ENCODE measurements around the gene HES4. TPM values are rescaled to one million over a fixed set of nuclear protein-coding genes. Genes with fewer than 3 reads are reported as not detected.

The HES4 gene
- polyA plus RNA-seq, 1 donor (not counting 4 experiments of a cell fraction or from before 2014, with no cell fraction given), result 3.0 TPM

DNA sequence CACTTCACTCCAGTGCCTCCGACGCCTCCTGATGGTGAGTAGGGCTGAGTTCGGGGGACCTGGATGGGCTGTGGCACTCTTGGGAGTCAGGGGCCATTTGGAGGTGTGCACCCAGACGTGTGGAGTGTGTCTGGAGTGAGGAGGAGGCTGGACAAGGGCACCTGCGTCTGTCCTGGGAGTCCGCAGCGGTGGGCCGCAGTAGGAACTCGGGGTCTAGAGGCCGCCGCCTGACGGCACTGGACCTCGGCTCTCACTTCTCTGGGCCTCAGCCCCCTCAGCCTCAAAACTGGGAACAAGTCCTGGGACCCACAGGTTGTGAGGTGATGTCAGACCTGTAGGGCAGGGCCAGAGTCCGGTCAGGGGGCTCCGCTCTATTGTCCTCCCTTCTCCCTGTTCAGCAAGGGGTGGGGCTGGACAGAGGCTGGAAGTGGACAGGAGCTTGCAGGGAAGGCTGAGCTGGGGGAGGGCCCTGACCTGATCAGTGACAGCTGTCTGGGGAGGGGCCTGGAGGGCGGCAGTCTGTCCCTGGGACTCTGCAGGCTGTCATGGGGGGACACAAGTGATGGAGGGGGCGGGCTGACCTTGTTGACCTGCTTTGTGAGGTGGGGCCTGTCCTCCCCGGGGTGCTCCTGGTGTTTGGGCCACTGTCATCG, 35.5 kb upstream of the HES4 start:
- peaks cover 13% of the 10 kb centered on the region for H3K9me1 ChIP-seq (ENCODE audit: control insufficient read depth, extremely low read depth, insufficient read depth, low read length)
- no peak overlapping the region for H3K4me2 ChIP-seq (ENCODE audit: control insufficient read depth, extremely low read depth, insufficient read depth, low read depth, low read length)
- H3K4me1 ChIP-seq (ENCODE audit: control insufficient read depth, extremely low read depth, insufficient read depth, low read length), result peaks cover 16% of the 10 kb centered on the region
- dilution Hi-C loops (cut with MboI; ENCODE audit: extremely low pct_ligation_motif_present, low sequenced_read_pairs), result no loop called here
- FAIRE-seq (no peak), DNase-seq (ENCODE audit: low read depth, low spot score) (no peak)
- H3K4me3 ChIP-seq (ENCODE audit: control insufficient read depth in 2 of 3, extremely low read depth in 1 of 3, insufficient read depth in 2 of 3, low read depth in 1 of 3, low read length in 3 of 3), result no peak overlapping the region
- peaks cover 61% of the 10 kb centered on the region for H4K20me1 ChIP-seq (ENCODE audit: control insufficient read depth, extremely low read depth, insufficient read depth, low read length)
- no peak overlapping the region for H3K9ac ChIP-seq (ENCODE audit: control insufficient read depth, extremely low read depth, insufficient read depth, low read length)
- H3K27me3 ChIP-seq (ENCODE audit: control insufficient read depth, extremely low read depth, insufficient read depth, low read length), result no peaks in the 10 kb centered on the region
- peaks cover 31 to 40% of the 10 kb centered on the region in 2 experiments for H3K36me3 ChIP-seq (ENCODE audit: control insufficient read depth in 2 of 2, extremely low read depth in 1 of 2, insufficient read depth in 2 of 2, low read length in 2 of 2)
- peaks cover 48% of the 10 kb centered on the region for H3K79me2 ChIP-seq (ENCODE audit: control insufficient read depth, insufficient read depth, low read length)
- no peaks in the 10 kb centered on the region for H3K9me3 ChIP-seq (ENCODE audit: control insufficient read depth, low read depth, low read length)
- TF ChIP-seq EZH2 (IDR thresholded peaks at IDR 0.05; ENCODE audit: low read length), result no peak
- no peak overlapping the region for H3K27ac ChIP-seq (ENCODE audit: control insufficient read depth, insufficient read depth, low read length)
- H2AFZ ChIP-seq (ENCODE audit: control insufficient read depth, low read length), result no peak overlapping the region

DNA sequence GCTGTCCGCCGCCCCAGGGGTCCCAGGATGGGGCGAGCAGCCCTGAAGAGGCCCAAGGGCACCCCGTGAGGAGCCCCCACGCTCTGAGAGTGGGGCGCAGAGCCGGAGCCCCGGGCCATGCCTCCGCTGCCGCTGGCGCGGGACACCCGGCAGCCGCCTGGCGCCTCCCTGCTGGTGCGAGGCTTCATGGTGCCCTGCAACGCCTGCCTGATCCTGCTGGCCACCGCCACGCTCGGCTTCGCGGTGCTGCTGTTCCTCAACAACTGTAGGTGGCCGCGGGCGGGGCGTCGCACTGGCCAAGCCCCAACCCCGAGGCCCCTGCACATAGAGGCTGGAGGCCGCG, 34.5 kb upstream of the HES4 start:
- Histone ChIP-seq H2AFZ (ENCODE audit: control insufficient read depth, low read length) (no peak overlapping the region), H3K27me3 (ENCODE audit: control insufficient read depth, extremely low read depth, insufficient read depth, low read length) (no peaks in the 10 kb centered on the region), H3K4me1 (ENCODE audit: control insufficient read depth, extremely low read depth, insufficient read depth, low read length) (peaks cover 9% of the 10 kb centered on the region), H3K9me3 (ENCODE audit: control insufficient read depth, low read depth, low read length) (no peaks in the 10 kb centered on the region), H3K27ac (ENCODE audit: control insufficient read depth, insufficient read depth, low read length) (no peak overlapping the region), H3K4me2 (ENCODE audit: control insufficient read depth, extremely low read depth, insufficient read depth, low read depth, low read length) (no peak overlapping the region), H3K36me3 (ENCODE audit: control insufficient read depth in 2 of 2, extremely low read depth in 1 of 2, insufficient read depth in 2 of 2, low read length in 2 of 2) (peaks cover 28 to 40% of the 10 kb centered on the region in 2 experiments), H3K4me3 (ENCODE audit: control insufficient read depth in 2 of 3, extremely low read depth in 1 of 3, insufficient read depth in 2 of 3, low read depth in 1 of 3, low read length in 3 of 3) (no peak overlapping the region), H3K9me1 (ENCODE audit: control insufficient read depth, extremely low read depth, insufficient read depth, low read length) (peaks cover 10% of the 10 kb centered on the region), H3K79me2 (ENCODE audit: control insufficient read depth, insufficient read depth, low read length) (peaks cover 54% of the 10 kb centered on the region), H4K20me1 (ENCODE audit: control insufficient read depth, extremely low read depth, insufficient read depth, low read length) (peaks cover 56% of the 10 kb centered on the region), H3K9ac (ENCODE audit: control insufficient read depth, extremely low read depth, insufficient read depth, low read length) (no peak overlapping the region)
- dilution Hi-C loops (cut with MboI; ENCODE audit: extremely low pct_ligation_motif_present, low sequenced_read_pairs), result no loop called here
- no peak for FAIRE-seq
- TF ChIP-seq EZH2 (IDR thresholded peaks at IDR 0.05; ENCODE audit: low read length), result no peak
- TF ChIP-seq, protein P1, sequence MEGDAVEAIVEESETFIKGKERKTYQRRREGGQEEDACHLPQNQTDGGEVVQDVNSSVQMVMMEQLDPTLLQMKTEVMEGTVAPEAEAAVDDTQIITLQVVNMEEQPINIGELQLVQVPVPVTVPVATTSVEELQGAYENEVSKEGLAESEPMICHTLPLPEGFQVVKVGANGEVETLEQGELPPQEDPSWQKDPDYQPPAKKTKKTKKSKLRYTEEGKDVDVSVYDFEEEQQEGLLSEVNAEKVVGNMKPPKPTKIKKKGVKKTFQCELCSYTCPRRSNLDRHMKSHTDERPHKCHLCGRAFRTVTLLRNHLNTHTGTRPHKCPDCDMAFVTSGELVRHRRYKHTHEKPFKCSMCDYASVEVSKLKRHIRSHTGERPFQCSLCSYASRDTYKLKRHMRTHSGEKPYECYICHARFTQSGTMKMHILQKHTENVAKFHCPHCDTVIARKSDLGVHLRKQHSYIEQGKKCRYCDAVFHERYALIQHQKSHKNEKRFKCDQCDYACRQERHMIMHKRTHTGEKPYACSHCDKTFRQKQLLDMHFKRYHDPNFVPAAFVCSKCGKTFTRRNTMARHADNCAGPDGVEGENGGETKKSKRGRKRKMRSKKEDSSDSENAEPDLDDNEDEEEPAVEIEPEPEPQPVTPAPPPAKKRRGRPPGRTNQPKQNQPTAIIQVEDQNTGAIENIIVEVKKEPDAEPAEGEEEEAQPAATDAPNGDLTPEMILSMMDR (optimal IDR thresholded peaks at IDR 0.05 in 1 of 3, IDR thresholded peaks at IDR 0.05 in 1 of 3, conservative IDR thresholded peaks at IDR 0.05 in 1 of 3; ENCODE audit: extremely low read depth in 1 of 3, insufficient read depth in 2 of 3, low read length in 3 of 3), result no peak
- DNase-seq (ENCODE audit: low read depth, low spot score), result no peak
